GM19238 (cell line): ENCODE data around the gene PERCC1.

Source experiments
- DNase-seq: peaks from one replicate; pipeline ENCODE4 v3.0.0; 2011; ENCODE audit warnings: low spot score; ENCODE audit not compliant: insufficient read length

PERCC1 gene

DNA sequence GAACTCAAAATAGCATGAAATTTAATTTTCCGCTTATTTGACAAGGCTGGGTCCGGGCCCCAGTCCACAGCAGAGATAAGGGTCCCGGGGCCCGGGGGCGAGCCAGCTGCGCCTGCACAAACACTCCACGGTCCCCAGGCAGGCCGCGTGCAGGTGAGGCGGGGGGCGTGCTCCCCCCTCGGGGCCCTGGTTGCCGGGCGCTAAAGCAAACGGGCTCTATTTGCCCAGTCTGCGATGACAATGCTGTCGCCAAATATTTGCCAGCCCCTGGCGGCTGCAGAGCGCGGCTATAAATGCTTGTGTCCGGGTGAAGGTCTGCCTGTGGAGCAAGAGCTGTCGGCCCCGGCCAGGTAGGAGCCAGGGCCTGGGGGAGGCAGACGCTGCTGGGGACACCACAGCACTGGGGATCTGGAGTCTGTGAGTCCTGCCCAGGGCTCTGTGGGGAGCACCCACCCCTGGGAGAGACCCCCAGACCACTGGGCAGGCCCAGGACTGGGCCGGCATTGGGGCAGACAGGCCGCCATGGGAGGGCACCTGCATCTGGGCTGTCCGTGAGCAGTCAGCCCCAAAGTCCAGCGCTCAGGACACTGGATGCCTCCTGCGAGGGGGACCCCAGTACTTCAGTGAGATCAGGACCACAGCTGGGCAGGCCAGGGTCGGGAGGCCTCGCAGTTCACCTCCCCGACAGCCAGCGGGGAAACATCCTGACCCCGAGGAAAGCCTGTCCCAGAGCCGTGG, at the start of gene PERCC1:
PERCC1 (plus strand) TSS at position 320 of the 738 bp plus-strand sequence. CDS start 1,516 bp downstream, outside the sequence.
- no peak for DNase-seq

DNA sequence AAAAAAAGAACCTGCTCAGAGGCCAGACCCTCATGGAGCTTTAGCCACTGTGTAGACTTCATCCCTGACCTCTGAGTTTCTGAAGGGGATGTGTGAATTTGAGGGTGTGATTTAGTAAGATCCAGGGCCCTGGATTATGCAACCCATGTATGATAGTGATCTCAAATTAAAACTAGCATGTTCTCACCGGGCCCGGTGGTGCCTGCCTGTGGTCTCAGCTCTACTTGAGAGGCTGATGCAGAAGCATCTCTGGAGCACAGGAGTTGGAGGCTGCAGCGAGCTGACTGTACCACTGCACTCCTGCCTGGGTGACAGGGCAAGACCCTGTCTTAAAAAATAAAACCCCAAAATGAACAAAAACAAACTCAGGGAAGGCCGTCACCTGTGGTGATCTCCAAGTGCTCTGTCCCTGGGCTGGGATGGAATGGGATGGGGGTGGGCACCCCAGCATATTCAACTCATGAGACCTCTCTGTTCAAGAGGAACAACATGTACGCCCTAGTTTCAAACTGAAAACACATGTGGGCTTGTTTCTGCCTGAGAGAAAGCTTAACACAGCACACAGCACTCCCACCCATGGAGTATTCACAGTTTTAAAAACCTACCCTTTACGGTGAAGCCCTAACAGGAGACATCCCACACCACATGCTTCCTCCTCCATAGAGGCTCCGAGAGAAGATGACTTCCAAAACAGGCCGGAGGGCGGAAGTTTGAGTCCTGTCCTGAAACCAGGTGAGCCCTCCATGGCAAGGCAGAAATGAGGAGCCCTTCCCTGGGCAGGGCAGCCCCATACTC, 49.1 kb upstream of the PERCC1 start:
- DNase-seq: no peak

DNA sequence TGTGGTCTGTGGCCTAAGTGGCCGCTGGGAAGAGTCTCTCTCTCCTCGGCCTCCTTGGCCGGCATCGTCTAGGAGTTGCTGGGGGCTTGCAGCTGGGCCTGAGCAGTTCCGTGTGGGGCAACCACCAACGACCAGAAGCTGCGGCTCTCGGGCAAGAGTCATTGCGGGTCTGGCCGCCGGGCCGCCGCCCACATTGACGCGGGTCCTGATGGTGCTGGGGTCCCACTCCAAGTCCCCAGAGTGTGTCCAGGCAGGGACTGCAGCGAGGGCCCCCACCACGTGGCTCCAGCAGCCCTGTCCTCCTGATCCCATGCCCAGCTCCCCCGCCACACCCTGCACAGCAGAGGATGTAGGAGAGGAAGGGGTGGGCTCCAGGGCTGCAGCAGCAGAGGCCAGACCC, 47.3 kb upstream of the PERCC1 start:
- DNase-seq: no peak

DNA sequence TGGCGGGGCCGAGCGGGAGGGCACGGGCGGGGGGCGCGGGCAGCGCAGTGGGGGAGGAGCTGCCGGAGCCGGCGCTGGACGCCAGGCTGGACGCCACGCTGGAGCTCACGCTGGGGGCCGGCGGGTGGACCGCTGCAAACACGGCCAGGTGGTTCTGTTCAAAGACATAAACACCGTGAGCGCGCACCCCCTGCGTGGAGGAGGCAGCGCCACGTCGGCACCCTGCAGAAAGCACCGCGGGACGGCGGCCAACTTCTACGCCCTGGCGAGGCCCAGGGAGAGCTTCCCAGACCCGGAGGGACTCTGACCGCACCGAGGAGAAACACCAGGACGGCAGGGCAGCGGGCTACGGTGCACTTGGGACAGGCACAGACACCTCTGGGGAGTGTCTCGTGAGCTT, 45.6 kb upstream of the PERCC1 start:
- no peak for DNase-seq

DNA sequence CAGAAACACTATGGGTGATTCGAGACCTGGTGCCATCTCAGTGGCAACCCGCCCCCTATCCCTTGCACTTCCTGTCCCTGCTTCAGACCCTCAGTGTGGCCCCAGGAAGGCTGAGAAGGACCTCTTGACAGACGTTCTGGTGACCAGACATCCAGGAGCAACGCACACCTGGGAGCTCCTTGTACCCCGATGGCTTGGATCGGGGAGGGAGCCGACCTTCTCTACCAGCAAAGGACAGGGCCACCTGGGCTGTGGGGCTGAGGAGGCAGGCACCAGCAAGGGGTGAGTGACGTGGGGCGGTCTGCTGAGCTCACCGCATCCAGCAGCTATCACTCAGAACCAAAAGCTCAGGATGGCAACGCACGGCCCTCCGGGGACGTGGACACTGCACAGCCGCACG, 43.5 kb upstream of the PERCC1 start:
- no peak for DNase-seq

DNA sequence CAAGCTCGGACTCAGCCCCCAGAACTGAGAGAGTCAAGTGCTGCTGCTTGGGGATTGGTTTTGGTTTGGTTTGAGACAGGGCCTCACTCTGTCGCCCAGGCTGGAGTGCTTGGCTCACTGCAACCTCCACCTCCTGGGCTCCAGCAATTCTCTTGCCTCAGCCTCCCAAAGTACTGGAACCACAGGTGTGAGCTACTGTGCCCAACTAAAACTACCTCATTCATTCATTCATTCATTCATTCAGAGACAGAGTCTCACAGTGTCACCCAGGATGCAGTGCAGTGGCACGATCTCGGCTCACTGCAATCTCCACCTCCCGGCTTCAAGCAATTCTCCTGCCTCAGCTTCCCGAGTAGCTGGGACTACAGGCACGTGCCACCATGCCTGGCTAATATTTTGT, 41.1 kb upstream of the PERCC1 start:
- DNase-seq: no peak

DNA sequence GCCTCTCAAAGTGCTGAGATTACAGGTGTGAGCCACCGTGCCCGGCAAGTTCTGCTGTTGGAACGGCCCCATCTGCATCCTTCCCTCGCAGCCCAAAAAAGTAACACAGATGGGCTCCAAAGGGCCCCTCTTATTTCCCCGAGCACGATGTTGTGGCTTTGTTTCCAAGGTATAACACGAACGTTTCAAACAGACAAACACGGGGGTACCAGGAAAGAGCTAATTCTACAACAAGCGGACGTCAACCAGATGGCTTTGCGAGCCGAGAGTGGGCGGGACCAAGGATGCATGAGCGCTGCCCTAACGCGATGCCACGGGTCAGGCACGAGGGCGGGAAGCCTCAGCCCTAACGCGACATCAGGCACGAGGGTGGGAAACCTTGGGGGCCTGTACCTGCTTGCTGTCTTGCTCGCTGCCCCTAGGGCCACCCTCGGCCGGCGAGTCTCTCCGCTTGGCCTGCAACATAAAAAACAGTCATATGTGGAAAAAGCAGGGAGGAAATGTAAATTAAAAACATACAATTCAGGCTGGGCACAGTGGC, 40.6 kb upstream of the PERCC1 start:
- DNase-seq: no peak

DNA sequence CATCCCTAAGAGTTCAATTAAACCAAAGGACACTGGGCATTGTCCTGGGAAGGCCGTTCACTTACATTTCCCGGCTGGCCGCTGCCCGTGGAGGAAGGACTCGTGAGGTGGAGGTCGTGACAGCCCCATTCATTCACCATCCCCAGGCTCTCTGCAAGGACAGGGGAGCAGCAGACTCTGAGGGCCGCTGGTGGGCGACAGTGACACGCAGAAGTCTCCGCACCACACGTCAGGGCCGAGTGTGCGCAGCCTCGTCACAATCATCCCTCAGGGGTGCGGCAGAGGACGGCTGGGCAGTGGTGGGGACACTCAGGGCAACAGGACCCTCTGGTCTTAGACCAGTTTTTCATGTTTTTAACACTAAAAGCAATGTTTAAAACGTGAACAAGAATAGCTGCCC, 38.1 kb upstream of the PERCC1 start:
- DNase-seq: no peak

DNA sequence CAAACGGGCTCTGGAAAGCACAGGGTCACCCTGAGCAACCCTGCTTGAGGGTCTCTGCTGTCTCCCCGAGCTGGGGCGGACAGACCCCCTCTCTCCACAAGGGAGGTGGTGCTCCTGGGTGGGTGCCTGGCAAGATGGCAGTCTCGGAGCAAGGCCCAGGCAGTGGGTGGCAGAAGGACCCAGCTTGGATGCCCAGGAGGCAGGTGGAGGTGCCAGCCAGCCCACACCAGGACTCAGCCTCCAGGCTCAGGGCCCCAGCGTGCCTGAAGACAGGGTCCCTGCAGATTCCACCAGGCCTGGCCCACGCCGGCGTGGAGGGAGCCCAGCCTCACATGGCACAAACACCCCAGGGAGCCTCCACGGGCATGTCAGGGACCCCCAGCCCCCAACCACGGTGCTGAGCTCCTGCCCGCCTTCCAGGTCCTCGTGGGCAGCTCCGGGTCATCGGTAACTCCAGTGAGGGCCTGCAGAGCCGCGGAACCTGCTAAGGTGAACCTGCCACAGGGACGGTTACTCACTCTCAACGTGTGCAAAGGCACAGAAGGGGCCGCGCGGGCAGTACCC, 37.2 kb upstream of the PERCC1 start:
- DNase-seq: no peak

DNA sequence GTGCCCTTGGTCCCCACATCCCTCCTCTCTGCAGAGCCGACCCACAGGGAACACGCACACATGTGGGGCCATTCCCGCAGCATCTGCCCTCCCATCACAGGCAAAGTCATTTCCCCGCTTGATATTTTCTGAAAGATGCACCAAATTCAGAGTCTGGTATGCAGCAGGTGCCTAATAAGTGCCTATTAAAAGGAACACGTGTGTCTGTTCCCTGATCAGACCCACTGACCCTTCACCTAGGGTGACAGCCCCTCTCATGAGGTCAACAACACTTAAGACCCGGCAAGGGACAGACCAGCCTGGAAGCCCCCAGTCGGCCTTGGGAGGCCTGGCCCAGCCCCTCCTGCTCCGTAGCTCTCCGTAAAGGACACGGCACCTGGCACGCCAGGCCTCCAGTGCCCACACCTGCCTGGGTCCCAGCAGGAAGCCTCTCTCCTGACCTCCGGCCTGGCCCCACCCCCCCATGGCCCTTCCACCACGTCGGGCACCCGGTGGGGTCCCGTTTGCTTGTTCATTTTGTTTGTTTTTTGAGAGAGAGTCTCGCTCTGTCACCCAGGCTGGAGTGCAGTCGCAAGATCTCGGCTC, 36.4 kb upstream of the PERCC1 start:
- DNase-seq: no peak

DNA sequence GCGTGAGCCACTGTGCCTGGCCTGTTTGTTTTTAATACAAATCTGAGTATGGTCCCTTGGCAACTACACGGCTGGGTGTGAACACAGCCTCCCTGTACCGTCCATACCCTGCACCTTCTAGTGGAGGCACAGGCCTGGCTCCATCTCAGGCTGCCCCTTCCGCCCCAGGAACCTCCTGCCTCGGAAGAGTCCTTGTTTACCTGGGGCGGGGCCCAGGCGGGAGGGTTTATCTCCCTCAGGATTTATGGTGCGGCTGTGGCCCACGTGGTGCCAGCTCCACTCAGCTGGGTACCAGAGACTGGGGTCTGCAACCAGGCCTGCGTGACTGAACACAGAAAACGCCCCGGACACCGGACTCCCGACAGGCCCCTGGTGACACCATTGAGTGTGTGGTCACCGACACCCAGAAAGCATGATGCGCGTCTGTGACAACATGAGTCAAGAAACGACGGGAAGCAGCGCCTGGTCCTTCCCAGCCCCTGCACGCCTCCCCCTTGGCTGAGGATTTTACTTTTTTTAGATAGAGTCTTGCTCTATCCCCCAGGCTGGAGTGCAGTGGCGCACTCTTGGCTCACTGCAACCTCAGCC, 35.3 kb upstream of the PERCC1 start:
- DNase-seq: no peak

DNA sequence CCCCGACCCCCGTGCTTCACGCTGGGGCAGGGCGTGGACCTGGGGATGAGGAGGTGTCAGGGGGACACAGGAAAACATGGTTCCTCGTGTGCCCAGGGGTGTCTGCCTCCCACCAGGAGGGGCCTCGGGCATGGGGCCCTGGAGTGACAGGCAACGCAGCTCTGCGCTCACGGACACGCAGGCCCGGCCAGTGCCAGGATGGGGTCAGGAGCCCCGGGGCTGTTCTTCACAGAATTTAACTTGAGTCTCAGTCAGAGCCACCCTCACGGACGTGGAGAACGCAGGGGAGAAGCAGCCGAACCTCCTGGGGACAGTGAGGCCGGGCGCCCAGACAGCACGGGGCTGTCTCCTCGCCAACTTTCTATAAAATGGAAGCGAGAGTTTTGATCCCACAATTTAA, 33.1 kb upstream of the PERCC1 start:
- no peak for DNase-seq

DNA sequence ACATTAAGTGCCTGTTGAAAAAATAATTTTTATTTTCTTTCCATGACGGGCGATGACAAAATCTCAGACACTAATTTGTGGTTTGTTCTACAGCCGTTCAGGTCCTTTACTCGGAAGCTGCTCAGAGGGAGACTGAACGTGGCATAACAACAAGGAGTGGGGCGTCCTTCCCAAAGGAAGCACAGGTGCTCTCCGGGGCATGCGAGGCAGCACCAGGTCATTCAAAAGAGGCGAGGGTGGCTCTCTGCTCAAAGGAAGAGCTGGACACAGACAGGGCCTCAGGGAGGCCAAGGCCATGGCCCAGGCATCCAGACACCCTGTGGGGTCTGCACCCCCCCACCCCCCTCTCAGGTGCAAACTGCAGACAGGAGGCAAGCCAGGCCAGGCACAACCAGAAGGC, 32.5 kb upstream of the PERCC1 start:
- DNase-seq: no peak

DNA sequence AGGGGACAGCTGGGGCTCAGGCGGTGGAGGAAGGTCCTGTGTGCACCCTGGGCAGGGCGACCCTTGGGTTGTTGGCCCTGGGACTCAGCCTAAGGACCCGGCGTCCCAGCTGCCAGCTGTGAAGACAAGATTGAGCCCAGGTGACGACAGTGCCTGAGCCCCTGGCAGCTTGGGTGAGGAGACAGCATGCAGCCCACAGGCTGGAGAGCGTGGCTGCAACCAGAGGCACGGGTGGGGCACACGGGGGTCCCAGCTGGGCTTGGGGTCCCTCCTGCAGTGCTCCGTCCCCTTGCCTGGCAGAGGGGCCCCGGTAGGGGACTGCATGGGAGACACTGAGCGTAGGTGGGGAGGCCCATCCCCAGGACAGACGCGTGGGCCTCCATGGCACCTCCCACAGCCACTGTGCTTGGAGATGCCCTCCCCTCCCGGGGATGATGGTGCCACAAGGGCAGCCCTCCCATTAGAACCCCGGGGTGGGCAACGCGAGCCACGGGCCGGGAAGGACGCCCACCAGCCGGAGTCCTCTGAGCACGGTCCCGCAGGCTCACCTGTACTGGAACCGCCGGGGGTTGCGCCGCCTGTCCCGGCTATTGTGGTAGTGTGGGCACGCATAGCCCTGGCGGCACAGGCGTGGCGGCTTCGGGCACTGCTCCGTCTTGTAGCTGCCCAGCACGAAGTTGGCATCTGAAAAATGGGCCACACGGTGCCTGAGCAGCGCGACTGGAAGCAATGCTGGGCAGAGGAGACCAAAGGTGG, 31.9 kb upstream of the PERCC1 start:
- DNase-seq: no peak

DNA sequence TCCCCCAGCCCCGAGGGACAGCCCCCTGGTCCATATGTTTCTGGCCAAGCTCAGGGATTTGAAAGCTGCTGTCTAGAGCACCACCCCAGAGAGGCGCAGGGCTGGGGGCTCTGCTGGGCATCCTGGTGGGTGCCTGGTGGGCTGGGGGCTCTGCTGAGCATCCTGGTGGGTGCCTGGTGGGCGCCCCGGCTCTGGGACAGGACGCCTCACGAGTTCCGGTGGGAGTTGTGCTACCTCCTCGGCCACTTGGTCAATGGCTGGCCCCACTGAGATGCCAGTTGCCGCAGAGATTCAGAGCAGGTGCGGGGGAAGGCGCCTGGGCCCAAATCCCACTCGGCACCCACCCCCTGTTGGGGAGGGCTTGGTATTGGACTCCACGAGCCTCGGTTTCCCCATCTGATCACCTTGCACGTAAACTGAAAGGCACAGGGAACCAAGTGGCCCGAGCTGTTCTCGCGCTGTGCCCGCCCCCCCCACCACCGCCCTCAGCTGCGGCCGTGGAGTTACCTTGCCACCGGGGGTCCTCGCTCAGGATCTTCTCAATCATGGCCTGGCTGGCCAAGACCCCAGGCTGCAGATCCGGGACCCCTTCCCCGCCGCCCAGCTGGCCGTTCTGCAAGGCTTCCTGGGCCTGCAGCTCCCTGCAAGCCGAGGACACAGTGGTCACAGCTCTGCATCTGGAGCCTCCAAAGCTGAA, 29.7 kb upstream of the PERCC1 start:
- no peak for DNase-seq

DNA sequence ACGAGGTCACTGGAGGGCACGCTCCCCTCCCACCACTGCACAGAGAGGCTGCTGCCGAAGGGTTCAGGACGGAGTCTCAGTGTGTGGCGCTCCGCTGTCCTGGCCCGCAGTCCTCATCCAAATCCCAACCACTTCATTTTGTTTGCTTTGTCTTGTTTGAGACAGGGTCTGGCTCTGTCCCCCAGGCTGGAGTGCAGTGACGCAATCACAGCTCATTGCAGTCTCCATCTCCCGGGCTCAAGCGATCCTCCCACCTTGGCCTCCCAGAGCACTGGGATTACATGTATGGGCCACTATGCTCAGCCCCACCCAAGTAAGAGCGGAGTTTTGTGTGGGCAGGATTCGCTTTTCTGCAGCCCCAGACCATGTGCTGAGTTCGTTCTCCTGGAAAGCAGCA, 29.1 kb upstream of the PERCC1 start:
- no peak for DNase-seq

DNA sequence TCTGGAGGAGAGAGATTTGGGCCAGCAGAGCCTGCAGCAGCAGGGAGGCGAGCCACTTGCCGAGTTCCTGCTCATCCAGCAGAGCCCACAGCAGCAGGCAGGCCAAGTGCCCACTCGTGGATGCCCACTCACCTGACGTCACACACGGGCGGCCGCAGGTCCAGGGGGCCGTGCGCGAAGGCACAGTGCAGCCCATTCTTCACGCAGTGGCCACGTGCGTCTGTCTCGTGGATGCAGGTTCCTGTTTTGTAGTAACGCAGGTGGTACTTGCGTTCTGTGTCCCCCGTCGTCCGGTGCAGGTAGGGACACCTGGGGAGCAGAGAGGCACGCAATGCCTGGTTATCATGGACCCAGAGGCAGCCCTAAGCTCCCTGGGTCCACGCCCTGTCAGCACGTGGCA, 27.8 kb upstream of the PERCC1 start:
- DNase-seq: no peak

DNA sequence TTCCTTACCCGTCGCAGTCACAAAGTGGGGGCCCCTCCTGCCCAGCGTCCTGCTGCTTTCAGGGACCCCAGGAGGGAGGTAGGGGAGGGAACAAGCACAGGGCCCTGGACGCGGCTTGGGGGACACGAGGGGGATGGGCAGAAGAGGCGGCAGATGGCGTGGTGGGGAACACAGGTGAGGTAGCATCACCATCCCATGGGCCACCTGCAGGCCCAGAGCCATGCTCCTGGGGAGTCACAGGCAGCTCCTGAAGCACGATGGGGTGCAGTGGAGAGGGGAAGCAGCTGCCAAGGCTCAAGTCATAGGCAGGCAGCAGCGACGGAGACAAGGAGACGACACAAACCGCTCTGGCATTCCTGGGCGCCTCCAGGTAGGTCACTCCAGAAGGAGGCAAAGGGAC, 27.1 kb upstream of the PERCC1 start:
- DNase-seq: no peak

DNA sequence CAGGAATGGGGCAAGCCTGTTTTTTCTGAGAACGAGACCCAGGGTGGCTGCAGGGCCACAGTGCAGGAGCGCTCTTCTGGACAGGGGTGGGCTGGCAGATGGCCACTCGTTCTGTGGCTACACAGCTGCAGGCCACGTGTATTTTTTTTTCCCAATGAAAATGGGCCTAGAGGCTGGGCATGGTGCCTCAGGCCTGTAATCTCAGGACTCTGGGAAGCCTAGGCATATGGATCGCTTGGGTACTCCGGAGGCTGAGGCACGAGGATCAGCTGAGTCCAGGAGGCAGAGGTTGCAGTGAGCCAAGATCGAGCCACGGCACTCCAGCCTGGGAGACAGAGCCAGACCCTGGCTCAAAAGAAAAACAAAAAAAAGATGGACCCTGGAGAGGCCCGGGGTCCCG, 23.1 kb upstream of the PERCC1 start:
- no peak for DNase-seq

DNA sequence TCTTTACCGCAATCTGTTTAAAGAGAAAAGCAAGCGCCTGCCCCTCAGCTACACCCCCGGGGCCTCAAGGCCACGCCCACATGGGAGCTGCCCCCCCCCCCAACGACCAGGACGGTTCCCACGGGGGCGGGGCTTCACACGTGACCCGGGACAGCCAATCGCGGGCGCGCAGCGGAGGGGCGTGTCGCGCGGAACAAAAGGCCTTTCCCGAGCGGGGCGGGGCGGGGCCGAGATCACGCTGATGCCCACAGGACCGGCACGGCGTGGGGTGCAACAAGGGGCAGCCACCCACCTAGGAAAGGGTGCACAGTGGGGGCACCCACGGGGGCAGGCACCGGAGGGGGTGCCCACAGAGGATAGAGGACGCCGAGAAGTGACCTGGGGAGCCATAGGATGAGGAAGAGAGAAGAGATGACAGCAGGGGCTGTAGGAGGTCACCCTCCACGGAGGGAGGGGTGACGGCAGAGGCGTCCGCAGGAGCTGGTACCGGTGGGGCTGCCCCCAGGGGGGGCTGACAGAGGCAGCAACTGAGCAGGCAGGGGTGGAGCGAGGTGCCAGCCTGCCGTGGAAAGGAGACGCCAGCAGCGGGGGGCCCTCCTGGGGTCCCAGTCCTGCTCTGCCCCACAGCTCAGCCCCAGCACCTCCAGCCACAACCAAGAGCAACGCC, 22.6 kb upstream of the PERCC1 start:
- DNase-seq: peak; percentile 94
